Uterus (tissue), 2 donors: ENCODE measurements around the gene OVAAL.

ENCODE experiments used
- CTCF ChIP-seq, 4 experiments: fragments of 200-600 bp in 2 of 4; fragments of 450-650 bp in 2 of 4; sonication (generic) in 2 of 4; IDR thresholded peaks; one replicate each; pipeline ENCODE4 v1.5.1; 2016 to 2019; ENCODE audit warnings: antibody characterized with exemption in 4 of 4, mild to moderate bottlenecking in 2 of 4, moderate library complexity in 1 of 4
- POLR2A ChIP-seq, 2 donors: fragments of 450-650 bp; IDR thresholded peaks; one replicate each; pipeline ENCODE4 v1.6.1; 2016; ENCODE audit warnings: antibody characterized with exemption in 2 of 2, mild to moderate bottlenecking in 1 of 2, moderate library complexity in 1 of 2

GRCh38 chr1:180521474-180522212 lies 37.1 kb upstream of the OVAAL start:
- TF ChIP-seq CTCF (IDR thresholded peaks at IDR 0.05) (no peak), POLR2A (IDR thresholded peaks at IDR 0.05) (no peak)
